ENCODE measurements around the gene FARSA. TPM values are rescaled to one million over a fixed set of nuclear protein-coding genes. Genes with fewer than 3 reads are reported as not detected.

Gene FARSA
- total RNA-seq, 1 experiment from 2014 or later: 86.6 TPM

Other genes with a start within 250 kb of the FARSA start
- gene GNG14, start 245.7 kb downstream of the FARSA start, total RNA-seq (2014; rRNA removed; shearing (Covaris generic)): not detected in 2 replicates
- 12.0 and 14.5 TPM in 2 replicates for gene FBXW9, start 237.1 kb downstream of the FARSA start, total RNA-seq (2014; rRNA removed; shearing (Covaris generic))
- 32.3 and 40.2 TPM in 2 replicates for gene TNPO2, start 209.8 kb downstream of the FARSA start, total RNA-seq (2014; rRNA removed; shearing (Covaris generic))
- gene TRIR, start 199.0 kb downstream of the FARSA start, total RNA-seq (2014; rRNA removed; shearing (Covaris generic)): 272 and 329 TPM in 2 replicates
- gene GET3, start 196.2 kb downstream of the FARSA start, total RNA-seq (2014; rRNA removed; shearing (Covaris generic)): 112 and 114 TPM in 2 replicates
- not detected in 2 replicates for gene BEST2, start 181.9 kb downstream of the FARSA start, total RNA-seq (2014; rRNA removed; shearing (Covaris generic))
- gene HOOK2, start 158.2 kb downstream of the FARSA start, total RNA-seq (2014; rRNA removed; shearing (Covaris generic)): 7.2 and 8.4 TPM in 2 replicates
- 68.3 and 92.5 TPM in 2 replicates for gene JUNB, start 142.2 kb downstream of the FARSA start, total RNA-seq (2014; rRNA removed; shearing (Covaris generic))
- 178 and 300 TPM in 2 replicates for gene PRDX2, start 131.9 kb downstream of the FARSA start, total RNA-seq (2014; rRNA removed; shearing (Covaris generic))
- not detected in 2 replicates for gene THSD8, start 131.6 kb downstream of the FARSA start, total RNA-seq (2014; rRNA removed; shearing (Covaris generic))
- gene RNASEH2A, start 127.1 kb downstream of the FARSA start, total RNA-seq (2014; rRNA removed; shearing (Covaris generic)): 50.4 and 62.8 TPM in 2 replicates
- 0.52 TPM in 1 of 2 replicates, not detected in the other for gene RTBDN, start 99.1 kb downstream of the FARSA start, total RNA-seq (2014; rRNA removed; shearing (Covaris generic))
- 0.10 and 0.12 TPM in 2 replicates for gene MAST1, start 95.2 kb downstream of the FARSA start, total RNA-seq (2014; rRNA removed; shearing (Covaris generic))
- 61.0 and 62.4 TPM in 2 replicates for gene DNASE2, start 52.3 kb downstream of the FARSA start, total RNA-seq (2014; rRNA removed; shearing (Covaris generic))
- not detected in 2 replicates for gene KLF1, start 46.5 kb downstream of the FARSA start, total RNA-seq (2014; rRNA removed; shearing (Covaris generic))
- gene GCDH, start 42.6 kb downstream of the FARSA start, total RNA-seq (2014; rRNA removed; shearing (Covaris generic)): 27.2 and 27.5 TPM in 2 replicates
- gene SYCE2, start 14.4 kb downstream of the FARSA start, total RNA-seq (2014; rRNA removed; shearing (Covaris generic)): 0.20 and 0.34 TPM in 2 replicates
- gene CALR, start 4.9 kb upstream of the FARSA start, total RNA-seq (2014; rRNA removed; shearing (Covaris generic)): 2,061 and 2,975 TPM in 2 replicates
- 156 and 205 TPM in 2 replicates for gene RAD23A, start 12.2 kb upstream of the FARSA start, total RNA-seq (2014; rRNA removed; shearing (Covaris generic))
- gene GADD45GIP1, start 23.5 kb upstream of the FARSA start, total RNA-seq (2014; rRNA removed; shearing (Covaris generic)): 48.1 and 54.0 TPM in 2 replicates
- gene DAND5, start 35.9 kb upstream of the FARSA start, total RNA-seq (2014; rRNA removed; shearing (Covaris generic)): 0.62 TPM in 1 of 2 replicates, not detected in the other
- gene NFIX, start 61.8 kb upstream of the FARSA start, total RNA-seq (2014; rRNA removed; shearing (Covaris generic)): 38.5 and 52.0 TPM in 2 replicates
- gene LYL1, start 169.1 kb upstream of the FARSA start, total RNA-seq (2014; rRNA removed; shearing (Covaris generic)): not detected in 2 replicates
- gene TRMT1, start 183.0 kb upstream of the FARSA start, total RNA-seq (2014; rRNA removed; shearing (Covaris generic)): 19.9 and 23.0 TPM in 2 replicates
- gene NACC1, start 184.6 kb upstream of the FARSA start, total RNA-seq (2014; rRNA removed; shearing (Covaris generic)): 48.1 and 126 TPM in 2 replicates
- 122 and 124 TPM in 2 replicates for gene STX10, start 216.7 kb upstream of the FARSA start, total RNA-seq (2014; rRNA removed; shearing (Covaris generic))
- gene IER2, start 216.7 kb upstream of the FARSA start, total RNA-seq (2014; rRNA removed; shearing (Covaris generic)): 16.6 and 33.0 TPM in 2 replicates